ENCODE results near the gene BCAS3.

- TF ChIP-seq CTCF (IDR thresholded peaks at IDR 0.05; ENCODE audit: low read length) (no peak), EZH2 (IDR thresholded peaks at IDR 0.05; ENCODE audit: borderline replicate concordance, low read length) (no peak)
Observed at GRCh38 chr17:60792250-60792898, 114.7 kb downstream of the BCAS3 start.

Measured in OCI-LY1 (cell line).